WTC11 (cell line): Measurements from ENCODE around the gene RFX3. TPM values are rescaled to one million over a fixed set of nuclear protein-coding genes. Genes with fewer than 3 reads are reported as not detected.

Source experiments
- ATAC-seq: fragments of 200-7000 bp; cut with Tn5 transposase; 2 replicates; pipeline ENCODE4 v1.10.0; 2021; ENCODE audit warnings: mild to moderate bottlenecking, moderate library complexity
- CTCF ChIA-PET: fragments of 300-600 bp; sonication (Branson Sonifier 250); formaldehyde crosslinking; loops from one replicate; lab custom pipeline; 2021; ENCODE audit warnings: antibody characterized with exemption; lab: Charles Lee
- POLR2A ChIA-PET: fragments of 350-600 bp; sonication (Branson Sonifier 250); formaldehyde crosslinking; loops from one replicate; lab custom pipeline; 2021; ENCODE audit warnings: antibody characterized with exemption; lab: Charles Lee
- DNase-seq: peaks from one replicate; pipeline ENCODE4 v3.0.0; 2021; ENCODE audit warnings: low spot score
- H3K27ac Mint-ChIP-seq: 2 replicates; pipeline ENCODE4 v1.8.0; 2021; ENCODE audit warnings: mixed read lengths
- H3K27me3 Mint-ChIP-seq: 2 replicates; pipeline ENCODE4 v1.8.0; 2021; ENCODE audit warnings: low read depth, mild to moderate bottlenecking, moderate library complexity, mixed read lengths
- H3K36me3 Mint-ChIP-seq: 2 replicates; pipeline ENCODE4 v1.8.0; 2021; ENCODE audit warnings: mixed read lengths
- H3K4me1 Mint-ChIP-seq: 2 replicates; pipeline ENCODE4 v1.8.0; 2022; ENCODE audit warnings: mixed read lengths
- H3K4me3 Mint-ChIP-seq: 2 replicates; pipeline ENCODE4 v1.8.0; 2021; ENCODE audit warnings: mild to moderate bottlenecking, moderate library complexity, mixed read lengths
- H3K9me3 Mint-ChIP-seq: 2 replicates; pipeline ENCODE4 v1.8.0; 2021; ENCODE audit warnings: mixed read lengths
- CBFB ChIP-seq: sonication (generic); formaldehyde crosslinking; IDR thresholded peaks from 2 replicates; pipeline ENCODE4 v1.8.1; 2022; ENCODE audit warnings: mild to moderate bottlenecking, low read depth, missing genetic modification reagents
- FOXJ3 ChIP-seq: sonication (generic); formaldehyde crosslinking; IDR thresholded peaks from 2 replicates; pipeline ENCODE4 v1.9.0; 2021; ENCODE audit warnings: missing genetic modification reagents, mild to moderate bottlenecking, borderline replicate concordance
- FOXP1 ChIP-seq: sonication (generic); formaldehyde crosslinking; IDR thresholded peaks from 2 replicates; pipeline ENCODE4 v1.8.0; 2022; ENCODE audit warnings: missing genetic modification reagents, mild to moderate bottlenecking, moderate library complexity, borderline replicate concordance
- GTF2I ChIP-seq: fragments of 250-450 bp; sonication (Bioruptor Pico); conservative IDR thresholded peaks from 2 replicates; pipeline ENCODE4 v1.4.0; 2021; ENCODE audit warnings: mild to moderate bottlenecking
- KAT7 ChIP-seq: sonication (generic); formaldehyde crosslinking; IDR thresholded peaks from 2 replicates; pipeline ENCODE4 v1.8.1; 2023; ENCODE audit warnings: missing genetic modification reagents, mild to moderate bottlenecking, borderline replicate concordance
- MXD4 ChIP-seq: fragments of 250-450 bp; sonication (Bioruptor Pico); IDR thresholded peaks from 2 replicates; pipeline ENCODE4 v1.8.0; 2021; ENCODE audit warnings: mild to moderate bottlenecking, moderate library complexity, borderline replicate concordance
- NR1H2 ChIP-seq: sonication (generic); formaldehyde crosslinking; IDR thresholded peaks from 2 replicates; pipeline ENCODE4 v1.9.0; 2021; ENCODE audit warnings: mild to moderate bottlenecking, moderate library complexity, missing genetic modification reagents
- TEAD4 ChIP-seq: sonication (generic); formaldehyde crosslinking; IDR thresholded peaks from 2 replicates; pipeline ENCODE4 v1.8.0; 2022; ENCODE audit warnings: mild to moderate bottlenecking, missing genetic modification reagents
- ZNF232 ChIP-seq: sonication (generic); formaldehyde crosslinking; IDR thresholded peaks from 2 replicates; pipeline ENCODE4 v1.8.0; 2022; ENCODE audit warnings: mild to moderate bottlenecking, missing genetic modification reagents
- total RNA-seq: library from RNA; stranded (reverse); gene quantifications from 3 replicates; pipeline ENCODE4 v1.2.3, GENCODE V29; 2021
- TF ChIP-seq, protein P1 (sequence below): fragments of 250-450 bp; sonication (Bioruptor Pico); IDR thresholded peaks from 2 replicates; pipeline ENCODE4 v1.9.0; 2021; ENCODE audit warnings: moderate library complexity, mild to moderate bottlenecking, inconsistent platforms, borderline replicate concordance
- TF ChIP-seq, protein P2 (sequence below): sonication (generic); formaldehyde crosslinking; IDR thresholded peaks from 2 replicates; pipeline ENCODE4 v1.8.1; 2023; ENCODE audit warnings: mild to moderate bottlenecking, missing genetic modification reagents
- TF ChIP-seq, protein P3 (sequence below): fragments of 250-450 bp; sonication (Bioruptor Pico); IDR thresholded peaks from 2 replicates; pipeline ENCODE4 v1.9.0; 2021; ENCODE audit warnings: mild to moderate bottlenecking, borderline replicate concordance
- TF ChIP-seq, protein P4 (sequence below): sonication (generic); formaldehyde crosslinking; IDR thresholded peaks from 2 replicates; pipeline ENCODE4 v1.8.0; 2022; ENCODE audit warnings: mild to moderate bottlenecking, missing genetic modification reagents
- TF ChIP-seq, protein P5 (sequence below): sonication (generic); formaldehyde crosslinking; IDR thresholded peaks from 2 replicates; pipeline ENCODE4 v1.8.1; 2023; ENCODE audit warnings: mild to moderate bottlenecking, missing genetic modification reagents, borderline replicate concordance
- TF ChIP-seq, protein P6 (sequence below): sonication (generic); formaldehyde crosslinking; conservative IDR thresholded peaks from 2 replicates; pipeline ENCODE4 v1.8.1; 2023; ENCODE audit warnings: mild to moderate bottlenecking, low read depth, missing genetic modification reagents, moderate library complexity
- TF ChIP-seq, protein P7 (sequence below): sonication (generic); formaldehyde crosslinking; IDR thresholded peaks from 2 replicates; pipeline ENCODE4 v1.8.1; 2022; ENCODE audit warnings: missing genetic modification reagents, borderline replicate concordance
- TF ChIP-seq, protein P8 (sequence below): fragments of 200-600 bp; IDR thresholded peaks from 2 replicates; pipeline ENCODE4 v1.8.0; 2022; ENCODE audit warnings: antibody characterized with exemption

The RFX3 gene
- total RNA-seq, 1 experiment from 2014 or later: 13.7 TPM

DNA sequence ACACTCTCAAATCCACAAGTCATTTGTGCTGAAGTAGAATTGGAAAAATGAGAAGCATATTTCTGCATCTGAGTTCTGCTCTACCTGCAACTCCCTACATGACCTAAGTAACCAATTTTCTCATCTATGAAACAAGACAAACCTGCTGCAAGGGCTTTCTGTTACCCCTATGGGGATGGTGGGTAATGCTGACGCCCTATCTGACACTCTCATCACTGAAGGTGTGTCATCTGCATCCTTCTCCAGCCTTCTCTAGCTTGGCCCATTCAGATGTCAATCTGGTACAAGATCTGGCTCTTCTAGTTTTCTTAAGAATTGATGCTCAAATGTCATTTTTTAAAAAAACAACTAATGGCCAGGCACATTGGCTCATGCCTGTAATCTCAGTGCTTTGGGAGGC, 73.8 kb downstream of the RFX3 start:
- CTCF ChIA-PET: interaction anchor here (4.2 kb wide), 1 partner anchor 11 kb away, joined by 20 read pairs; no protein-coding TSS in a partner anchor
- H3K27me3 Mint-ChIP-seq: no peaks in the 10 kb centered on the region
- TF ChIP-seq MXD4: no peak
- TF ChIP-seq, protein P1, sequence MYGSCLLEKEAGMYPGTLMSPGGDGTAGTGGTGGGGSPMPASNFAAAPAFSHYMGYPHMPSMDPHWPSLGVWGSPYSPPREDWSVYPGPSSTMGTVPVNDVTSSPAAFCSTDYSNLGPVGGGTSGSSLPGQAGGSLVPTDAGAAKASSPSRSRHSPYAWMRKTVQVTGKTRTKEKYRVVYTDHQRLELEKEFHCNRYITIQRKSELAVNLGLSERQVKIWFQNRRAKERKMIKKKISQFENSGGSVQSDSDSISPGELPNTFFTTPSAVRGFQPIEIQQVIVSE (CRISPR knock-in tag): no peak
- TF ChIP-seq, protein P2, sequence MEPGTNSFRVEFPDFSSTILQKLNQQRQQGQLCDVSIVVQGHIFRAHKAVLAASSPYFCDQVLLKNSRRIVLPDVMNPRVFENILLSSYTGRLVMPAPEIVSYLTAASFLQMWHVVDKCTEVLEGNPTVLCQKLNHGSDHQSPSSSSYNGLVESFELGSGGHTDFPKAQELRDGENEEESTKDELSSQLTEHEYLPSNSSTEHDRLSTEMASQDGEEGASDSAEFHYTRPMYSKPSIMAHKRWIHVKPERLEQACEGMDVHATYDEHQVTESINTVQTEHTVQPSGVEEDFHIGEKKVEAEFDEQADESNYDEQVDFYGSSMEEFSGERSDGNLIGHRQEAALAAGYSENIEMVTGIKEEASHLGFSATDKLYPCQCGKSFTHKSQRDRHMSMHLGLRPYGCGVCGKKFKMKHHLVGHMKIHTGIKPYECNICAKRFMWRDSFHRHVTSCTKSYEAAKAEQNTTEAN (CRISPR knock-in tag): no peak
- no peak for TF ChIP-seq CBFB (CRISPR knock-in tag)
- TF ChIP-seq, protein P3, sequence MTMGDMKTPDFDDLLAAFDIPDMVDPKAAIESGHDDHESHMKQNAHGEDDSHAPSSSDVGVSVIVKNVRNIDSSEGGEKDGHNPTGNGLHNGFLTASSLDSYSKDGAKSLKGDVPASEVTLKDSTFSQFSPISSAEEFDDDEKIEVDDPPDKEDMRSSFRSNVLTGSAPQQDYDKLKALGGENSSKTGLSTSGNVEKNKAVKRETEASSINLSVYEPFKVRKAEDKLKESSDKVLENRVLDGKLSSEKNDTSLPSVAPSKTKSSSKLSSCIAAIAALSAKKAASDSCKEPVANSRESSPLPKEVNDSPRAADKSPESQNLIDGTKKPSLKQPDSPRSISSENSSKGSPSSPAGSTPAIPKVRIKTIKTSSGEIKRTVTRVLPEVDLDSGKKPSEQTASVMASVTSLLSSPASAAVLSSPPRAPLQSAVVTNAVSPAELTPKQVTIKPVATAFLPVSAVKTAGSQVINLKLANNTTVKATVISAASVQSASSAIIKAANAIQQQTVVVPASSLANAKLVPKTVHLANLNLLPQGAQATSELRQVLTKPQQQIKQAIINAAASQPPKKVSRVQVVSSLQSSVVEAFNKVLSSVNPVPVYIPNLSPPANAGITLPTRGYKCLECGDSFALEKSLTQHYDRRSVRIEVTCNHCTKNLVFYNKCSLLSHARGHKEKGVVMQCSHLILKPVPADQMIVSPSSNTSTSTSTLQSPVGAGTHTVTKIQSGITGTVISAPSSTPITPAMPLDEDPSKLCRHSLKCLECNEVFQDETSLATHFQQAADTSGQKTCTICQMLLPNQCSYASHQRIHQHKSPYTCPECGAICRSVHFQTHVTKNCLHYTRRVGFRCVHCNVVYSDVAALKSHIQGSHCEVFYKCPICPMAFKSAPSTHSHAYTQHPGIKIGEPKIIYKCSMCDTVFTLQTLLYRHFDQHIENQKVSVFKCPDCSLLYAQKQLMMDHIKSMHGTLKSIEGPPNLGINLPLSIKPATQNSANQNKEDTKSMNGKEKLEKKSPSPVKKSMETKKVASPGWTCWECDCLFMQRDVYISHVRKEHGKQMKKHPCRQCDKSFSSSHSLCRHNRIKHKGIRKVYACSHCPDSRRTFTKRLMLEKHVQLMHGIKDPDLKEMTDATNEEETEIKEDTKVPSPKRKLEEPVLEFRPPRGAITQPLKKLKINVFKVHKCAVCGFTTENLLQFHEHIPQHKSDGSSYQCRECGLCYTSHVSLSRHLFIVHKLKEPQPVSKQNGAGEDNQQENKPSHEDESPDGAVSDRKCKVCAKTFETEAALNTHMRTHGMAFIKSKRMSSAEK: no peak
- TF ChIP-seq, protein P4, sequence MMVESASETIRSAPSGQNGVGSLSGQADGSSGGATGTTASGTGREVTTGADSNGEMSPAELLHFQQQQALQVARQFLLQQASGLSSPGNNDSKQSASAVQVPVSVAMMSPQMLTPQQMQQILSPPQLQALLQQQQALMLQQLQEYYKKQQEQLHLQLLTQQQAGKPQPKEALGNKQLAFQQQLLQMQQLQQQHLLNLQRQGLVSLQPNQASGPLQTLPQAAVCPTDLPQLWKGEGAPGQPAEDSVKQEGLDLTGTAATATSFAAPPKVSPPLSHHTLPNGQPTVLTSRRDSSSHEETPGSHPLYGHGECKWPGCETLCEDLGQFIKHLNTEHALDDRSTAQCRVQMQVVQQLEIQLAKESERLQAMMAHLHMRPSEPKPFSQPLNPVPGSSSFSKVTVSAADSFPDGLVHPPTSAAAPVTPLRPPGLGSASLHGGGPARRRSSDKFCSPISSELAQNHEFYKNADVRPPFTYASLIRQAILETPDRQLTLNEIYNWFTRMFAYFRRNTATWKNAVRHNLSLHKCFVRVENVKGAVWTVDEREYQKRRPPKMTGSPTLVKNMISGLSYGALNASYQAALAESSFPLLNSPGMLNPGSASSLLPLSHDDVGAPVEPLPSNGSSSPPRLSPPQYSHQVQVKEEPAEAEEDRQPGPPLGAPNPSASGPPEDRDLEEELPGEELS (CRISPR knock-in tag): no peak
- no peak for TF ChIP-seq NR1H2 (CRISPR knock-in tag)
- TF ChIP-seq ZNF232: no peak
- TF ChIP-seq FOXP1 (CRISPR knock-in tag): no peak
- TF ChIP-seq, protein P5, sequence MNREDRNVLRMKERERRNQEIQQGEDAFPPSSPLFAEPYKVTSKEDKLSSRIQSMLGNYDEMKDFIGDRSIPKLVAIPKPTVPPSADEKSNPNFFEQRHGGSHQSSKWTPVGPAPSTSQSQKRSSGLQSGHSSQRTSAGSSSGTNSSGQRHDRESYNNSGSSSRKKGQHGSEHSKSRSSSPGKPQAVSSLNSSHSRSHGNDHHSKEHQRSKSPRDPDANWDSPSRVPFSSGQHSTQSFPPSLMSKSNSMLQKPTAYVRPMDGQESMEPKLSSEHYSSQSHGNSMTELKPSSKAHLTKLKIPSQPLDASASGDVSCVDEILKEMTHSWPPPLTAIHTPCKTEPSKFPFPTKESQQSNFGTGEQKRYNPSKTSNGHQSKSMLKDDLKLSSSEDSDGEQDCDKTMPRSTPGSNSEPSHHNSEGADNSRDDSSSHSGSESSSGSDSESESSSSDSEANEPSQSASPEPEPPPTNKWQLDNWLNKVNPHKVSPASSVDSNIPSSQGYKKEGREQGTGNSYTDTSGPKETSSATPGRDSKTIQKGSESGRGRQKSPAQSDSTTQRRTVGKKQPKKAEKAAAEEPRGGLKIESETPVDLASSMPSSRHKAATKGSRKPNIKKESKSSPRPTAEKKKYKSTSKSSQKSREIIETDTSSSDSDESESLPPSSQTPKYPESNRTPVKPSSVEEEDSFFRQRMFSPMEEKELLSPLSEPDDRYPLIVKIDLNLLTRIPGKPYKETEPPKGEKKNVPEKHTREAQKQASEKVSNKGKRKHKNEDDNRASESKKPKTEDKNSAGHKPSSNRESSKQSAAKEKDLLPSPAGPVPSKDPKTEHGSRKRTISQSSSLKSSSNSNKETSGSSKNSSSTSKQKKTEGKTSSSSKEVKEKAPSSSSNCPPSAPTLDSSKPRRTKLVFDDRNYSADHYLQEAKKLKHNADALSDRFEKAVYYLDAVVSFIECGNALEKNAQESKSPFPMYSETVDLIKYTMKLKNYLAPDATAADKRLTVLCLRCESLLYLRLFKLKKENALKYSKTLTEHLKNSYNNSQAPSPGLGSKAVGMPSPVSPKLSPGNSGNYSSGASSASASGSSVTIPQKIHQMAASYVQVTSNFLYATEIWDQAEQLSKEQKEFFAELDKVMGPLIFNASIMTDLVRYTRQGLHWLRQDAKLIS: no peak
- no peak for TF ChIP-seq KAT7 (CRISPR knock-in tag)
- TF ChIP-seq, protein P6, sequence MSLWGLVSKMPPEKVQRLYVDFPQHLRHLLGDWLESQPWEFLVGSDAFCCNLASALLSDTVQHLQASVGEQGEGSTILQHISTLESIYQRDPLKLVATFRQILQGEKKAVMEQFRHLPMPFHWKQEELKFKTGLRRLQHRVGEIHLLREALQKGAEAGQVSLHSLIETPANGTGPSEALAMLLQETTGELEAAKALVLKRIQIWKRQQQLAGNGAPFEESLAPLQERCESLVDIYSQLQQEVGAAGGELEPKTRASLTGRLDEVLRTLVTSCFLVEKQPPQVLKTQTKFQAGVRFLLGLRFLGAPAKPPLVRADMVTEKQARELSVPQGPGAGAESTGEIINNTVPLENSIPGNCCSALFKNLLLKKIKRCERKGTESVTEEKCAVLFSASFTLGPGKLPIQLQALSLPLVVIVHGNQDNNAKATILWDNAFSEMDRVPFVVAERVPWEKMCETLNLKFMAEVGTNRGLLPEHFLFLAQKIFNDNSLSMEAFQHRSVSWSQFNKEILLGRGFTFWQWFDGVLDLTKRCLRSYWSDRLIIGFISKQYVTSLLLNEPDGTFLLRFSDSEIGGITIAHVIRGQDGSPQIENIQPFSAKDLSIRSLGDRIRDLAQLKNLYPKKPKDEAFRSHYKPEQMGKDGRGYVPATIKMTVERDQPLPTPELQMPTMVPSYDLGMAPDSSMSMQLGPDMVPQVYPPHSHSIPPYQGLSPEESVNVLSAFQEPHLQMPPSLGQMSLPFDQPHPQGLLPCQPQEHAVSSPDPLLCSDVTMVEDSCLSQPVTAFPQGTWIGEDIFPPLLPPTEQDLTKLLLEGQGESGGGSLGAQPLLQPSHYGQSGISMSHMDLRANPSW: no peak
- no peak for TF ChIP-seq TEAD4 (CRISPR knock-in tag)
- TF ChIP-seq, protein P7, sequence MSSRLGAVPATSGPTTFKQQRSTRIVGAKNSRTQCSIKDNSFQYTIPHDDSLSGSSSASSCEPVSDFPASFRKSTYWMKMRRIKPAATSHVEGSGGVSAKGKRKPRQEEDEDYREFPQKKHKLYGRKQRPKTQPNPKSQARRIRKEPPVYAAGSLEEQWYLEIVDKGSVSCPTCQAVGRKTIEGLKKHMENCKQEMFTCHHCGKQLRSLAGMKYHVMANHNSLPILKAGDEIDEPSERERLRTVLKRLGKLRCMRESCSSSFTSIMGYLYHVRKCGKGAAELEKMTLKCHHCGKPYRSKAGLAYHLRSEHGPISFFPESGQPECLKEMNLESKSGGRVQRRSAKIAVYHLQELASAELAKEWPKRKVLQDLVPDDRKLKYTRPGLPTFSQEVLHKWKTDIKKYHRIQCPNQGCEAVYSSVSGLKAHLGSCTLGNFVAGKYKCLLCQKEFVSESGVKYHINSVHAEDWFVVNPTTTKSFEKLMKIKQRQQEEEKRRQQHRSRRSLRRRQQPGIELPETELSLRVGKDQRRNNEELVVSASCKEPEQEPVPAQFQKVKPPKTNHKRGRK (CRISPR knock-in tag): no peak
- TF ChIP-seq, protein P8, sequence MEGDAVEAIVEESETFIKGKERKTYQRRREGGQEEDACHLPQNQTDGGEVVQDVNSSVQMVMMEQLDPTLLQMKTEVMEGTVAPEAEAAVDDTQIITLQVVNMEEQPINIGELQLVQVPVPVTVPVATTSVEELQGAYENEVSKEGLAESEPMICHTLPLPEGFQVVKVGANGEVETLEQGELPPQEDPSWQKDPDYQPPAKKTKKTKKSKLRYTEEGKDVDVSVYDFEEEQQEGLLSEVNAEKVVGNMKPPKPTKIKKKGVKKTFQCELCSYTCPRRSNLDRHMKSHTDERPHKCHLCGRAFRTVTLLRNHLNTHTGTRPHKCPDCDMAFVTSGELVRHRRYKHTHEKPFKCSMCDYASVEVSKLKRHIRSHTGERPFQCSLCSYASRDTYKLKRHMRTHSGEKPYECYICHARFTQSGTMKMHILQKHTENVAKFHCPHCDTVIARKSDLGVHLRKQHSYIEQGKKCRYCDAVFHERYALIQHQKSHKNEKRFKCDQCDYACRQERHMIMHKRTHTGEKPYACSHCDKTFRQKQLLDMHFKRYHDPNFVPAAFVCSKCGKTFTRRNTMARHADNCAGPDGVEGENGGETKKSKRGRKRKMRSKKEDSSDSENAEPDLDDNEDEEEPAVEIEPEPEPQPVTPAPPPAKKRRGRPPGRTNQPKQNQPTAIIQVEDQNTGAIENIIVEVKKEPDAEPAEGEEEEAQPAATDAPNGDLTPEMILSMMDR: no peak
- no peak for TF ChIP-seq GTF2I (CRISPR knock-in tag)
- TF ChIP-seq FOXJ3 (CRISPR knock-in tag): no peak

More for the DNA sequence above, 73.8 kb downstream of the RFX3 start:
- Mint-ChIP-seq H3K27ac (no peak overlapping the region), H3K36me3 (no peaks in the 10 kb centered on the region), H3K4me1 (peaks cover 11% of the 10 kb centered on the region), H3K4me3 (no peak overlapping the region), H3K9me3 (no peaks in the 10 kb centered on the region)
- ATAC-seq: no peak
- no peak for DNase-seq
- POLR2A ChIA-PET: no interaction called here
